NCI-H510A (cell line): ENCODE results near the gene SASH1.
"Not testable (repeated sequence)": the region's sequence is repeated elsewhere in the genome, so short reads cannot be mapped to it uniquely, and the experiment has no call there.

Experiments used
- DNase-seq: peaks from one replicate; lab custom pipeline; 2025; lab: John Stamatoyannopoulos, UW

SASH1 gene

DNA sequence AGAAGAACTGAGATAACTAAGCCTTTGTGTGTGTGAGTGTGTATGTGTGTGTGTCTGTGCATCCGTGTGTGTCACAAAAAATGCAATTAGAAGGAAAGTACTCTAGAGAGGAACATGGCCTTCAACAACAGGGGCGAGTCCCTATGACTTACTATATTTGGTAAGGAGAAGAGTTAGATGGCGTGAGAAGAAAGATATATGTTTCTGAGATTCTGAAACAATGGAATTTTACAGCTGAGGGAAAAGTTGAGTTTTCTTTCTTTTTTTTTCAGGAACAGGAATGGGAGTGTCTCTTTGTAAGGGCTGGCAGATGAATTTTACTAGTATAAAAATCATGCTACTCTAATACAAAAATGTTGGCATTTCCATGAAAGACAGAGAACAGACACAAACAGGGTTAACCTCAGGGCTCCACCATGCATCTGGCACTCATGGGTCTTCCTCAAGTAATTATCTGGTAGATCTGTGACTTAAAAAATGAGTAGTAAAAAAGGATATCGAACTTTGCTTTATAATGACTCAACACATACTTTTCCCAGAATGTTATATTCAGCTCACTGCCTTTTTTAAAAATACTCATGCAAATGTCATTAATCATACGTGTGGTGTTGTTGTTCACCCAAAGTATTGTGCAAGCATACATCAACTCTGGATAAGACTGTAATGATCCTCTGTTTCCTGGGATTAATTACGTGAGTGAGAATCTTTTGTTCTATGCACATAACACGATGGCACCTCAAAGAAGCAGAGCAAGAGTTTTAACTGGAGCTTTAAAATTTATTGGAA is 12.8 kb upstream of the SASH1 start:
- DNase-seq: no peak

DNA sequence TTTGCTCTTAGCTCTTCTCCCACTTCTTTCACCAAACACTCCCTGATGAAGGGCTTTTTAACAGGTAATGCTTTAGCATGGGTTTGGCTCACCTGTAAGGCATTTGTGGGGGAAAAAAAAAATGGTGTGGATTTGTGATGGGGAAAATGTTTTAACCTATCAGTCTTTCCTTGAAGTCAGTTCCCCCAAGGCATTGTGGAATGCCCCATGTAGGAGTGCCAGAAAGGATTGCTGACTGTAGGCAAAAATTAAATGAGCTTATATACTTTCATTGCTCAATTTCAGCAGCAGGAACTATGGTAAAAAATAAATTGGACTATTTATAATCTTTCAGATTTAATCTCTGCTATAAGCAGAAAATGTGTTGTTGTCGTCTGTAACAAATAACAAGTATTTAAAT is 10.6 kb upstream of the SASH1 start:
- DNase-seq: no peak

DNA sequence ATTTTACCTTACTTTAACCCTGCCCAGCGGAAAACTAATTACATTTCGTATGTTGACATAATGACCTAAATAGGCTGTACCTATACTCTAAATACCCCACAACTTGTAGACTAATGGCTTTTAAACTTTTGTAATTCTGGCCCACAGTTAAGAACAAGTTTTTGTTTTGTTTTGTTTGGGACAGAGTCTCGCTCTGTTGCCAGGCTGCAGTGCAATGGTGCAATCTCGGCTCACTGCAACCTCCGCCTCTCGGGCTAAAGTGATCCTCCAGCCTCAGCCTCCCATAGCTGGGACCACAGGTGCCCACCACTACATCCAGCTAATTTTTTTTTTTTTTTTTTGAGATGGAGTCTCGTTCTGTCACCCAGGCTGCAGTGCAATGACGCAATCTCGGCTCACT is 5.7 kb upstream of the SASH1 start:
- no peak for DNase-seq

GRCh38 chr6:148339766-148340165 is 2.9 kb upstream of the SASH1 start:
- no peak for DNase-seq

- DNase-seq: no peak
Observed at GRCh38 chr6:148340586-148341297, 1.9 kb upstream of the SASH1 start.

- no peak for DNase-seq
Observed at GRCh38 chr6:148342100-148342349, 613 bp upstream of the SASH1 start.

GRCh38 chr6:148343047-148343782 is 577 bp downstream of the SASH1 start:
- no peak for DNase-seq

- DNase-seq: no peak
Observed at GRCh38 chr6:148345176-148345575, 2.5 kb downstream of the SASH1 start.

GRCh38 chr6:148345578-148345977 is 2.9 kb downstream of the SASH1 start:
- DNase-seq: no peak

DNA sequence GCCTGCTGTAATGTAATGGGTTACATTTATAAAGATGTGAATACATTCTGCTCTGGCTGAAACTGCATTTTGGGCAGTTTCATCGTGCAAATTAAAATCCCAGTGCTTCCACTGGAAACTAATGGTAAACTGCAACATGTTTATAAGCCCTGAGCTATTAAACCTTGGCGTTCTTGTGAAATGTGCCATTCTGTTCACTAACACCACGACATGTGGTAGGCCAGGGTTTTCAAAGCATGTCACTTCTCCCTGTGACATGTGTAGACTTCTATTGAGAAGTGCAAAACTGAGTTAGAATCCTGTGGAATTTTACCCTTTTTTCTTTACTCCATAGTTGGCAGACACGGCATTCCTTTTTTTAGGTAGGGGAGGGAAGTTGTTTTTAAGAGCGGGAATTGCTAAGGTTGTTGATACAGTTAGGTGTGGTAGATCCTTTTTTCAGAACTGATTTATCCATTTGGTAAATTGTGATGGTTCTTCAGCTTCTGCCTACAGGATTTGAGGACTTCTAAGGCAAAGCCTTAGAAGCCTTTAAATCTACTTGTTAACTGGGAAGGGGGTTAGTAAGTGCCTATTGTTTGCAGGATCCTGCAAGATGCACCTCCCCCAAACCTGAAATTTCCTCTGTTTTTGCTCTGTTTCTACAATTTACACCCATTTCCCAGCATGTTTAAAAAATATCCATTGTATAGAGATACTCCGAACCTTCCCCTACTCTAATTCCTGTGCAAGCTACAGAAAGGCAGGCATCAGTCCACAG is 4.2 kb downstream of the SASH1 start:
- no peak for DNase-seq

- DNase-seq: no peak
Observed at GRCh38 chr6:148347441-148348054, 4.9 kb downstream of the SASH1 start.

GRCh38 chr6:148348335-148348734 is 5.7 kb downstream of the SASH1 start:
- DNase-seq: no peak

GRCh38 chr6:148348778-148349177 is 6.1 kb downstream of the SASH1 start:
- DNase-seq: no peak

DNA sequence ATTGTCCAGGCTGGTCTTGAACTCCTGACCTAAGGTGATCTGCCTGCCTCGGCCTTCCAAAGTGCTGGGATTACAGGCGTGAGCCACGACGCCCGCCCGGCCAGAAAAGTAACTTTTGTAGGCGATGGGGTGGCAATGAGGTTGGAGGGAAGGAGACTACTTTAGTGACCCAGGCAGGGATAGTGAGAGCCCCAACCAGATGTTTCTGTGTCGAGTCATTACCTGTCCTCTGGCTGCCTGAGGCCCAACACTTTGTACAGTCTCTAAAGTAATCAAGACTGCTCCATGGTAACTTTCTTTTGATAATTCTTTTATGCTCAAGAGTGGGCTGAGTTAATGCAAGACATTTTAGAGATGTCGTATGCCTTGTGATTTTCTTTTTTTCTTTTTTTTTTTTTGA is 6.8 kb downstream of the SASH1 start:
- no peak for DNase-seq

DNA sequence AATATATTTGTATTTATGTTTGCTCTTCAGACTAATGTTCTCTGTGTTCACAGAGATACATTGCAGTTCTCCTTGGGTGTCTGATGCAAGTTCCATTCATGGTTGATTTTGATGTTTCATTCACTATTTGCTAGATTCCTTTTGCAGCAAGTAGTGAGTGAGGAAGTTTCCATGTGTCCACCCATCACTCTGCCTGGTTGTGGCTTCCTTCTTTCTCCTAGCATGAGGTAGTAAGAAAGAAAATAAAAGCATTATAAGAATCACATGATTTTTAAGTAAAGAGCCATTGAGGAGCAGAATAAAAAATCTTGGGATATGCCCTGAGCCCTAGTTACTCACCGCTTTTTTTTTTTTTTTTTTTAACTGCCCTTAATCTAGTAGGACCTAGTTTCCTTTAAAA is 8.7 kb downstream of the SASH1 start:
- DNase-seq: no peak

- not testable (repeated sequence) for DNase-seq
Observed at GRCh38 chr6:148352421-148352820, 9.8 kb downstream of the SASH1 start.

DNA sequence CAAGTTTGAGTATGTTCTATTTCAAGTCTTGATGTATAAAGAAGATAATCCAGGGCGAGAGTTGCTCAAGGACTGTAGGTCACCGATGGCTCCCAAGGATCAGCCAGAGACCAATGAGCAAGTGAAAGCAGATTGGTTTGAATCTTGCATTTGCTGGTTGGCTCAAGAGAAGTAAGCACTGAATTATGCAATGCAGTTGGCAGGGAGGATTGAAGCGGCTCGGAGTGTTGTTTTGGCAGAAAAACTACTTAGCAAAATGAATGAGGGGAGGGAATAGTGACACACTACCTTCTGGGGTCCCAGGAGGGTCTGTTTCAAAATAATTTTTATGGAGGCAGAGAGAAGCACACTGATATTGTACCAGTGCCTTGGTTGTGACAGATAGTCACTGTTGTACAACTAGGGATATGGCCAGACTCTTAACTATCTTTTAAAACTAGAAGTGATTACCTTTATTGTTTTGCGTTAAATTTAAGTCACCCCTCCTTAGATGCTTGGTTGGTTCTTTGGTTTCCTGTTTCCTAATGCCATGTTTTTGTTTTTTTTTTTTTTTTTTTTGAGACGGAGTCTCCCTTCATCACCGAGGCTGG is 15.7 kb downstream of the SASH1 start:
- no peak for DNase-seq

- no peak for DNase-seq
Observed at GRCh38 chr6:148359228-148359627, 16.6 kb downstream of the SASH1 start.

DNA sequence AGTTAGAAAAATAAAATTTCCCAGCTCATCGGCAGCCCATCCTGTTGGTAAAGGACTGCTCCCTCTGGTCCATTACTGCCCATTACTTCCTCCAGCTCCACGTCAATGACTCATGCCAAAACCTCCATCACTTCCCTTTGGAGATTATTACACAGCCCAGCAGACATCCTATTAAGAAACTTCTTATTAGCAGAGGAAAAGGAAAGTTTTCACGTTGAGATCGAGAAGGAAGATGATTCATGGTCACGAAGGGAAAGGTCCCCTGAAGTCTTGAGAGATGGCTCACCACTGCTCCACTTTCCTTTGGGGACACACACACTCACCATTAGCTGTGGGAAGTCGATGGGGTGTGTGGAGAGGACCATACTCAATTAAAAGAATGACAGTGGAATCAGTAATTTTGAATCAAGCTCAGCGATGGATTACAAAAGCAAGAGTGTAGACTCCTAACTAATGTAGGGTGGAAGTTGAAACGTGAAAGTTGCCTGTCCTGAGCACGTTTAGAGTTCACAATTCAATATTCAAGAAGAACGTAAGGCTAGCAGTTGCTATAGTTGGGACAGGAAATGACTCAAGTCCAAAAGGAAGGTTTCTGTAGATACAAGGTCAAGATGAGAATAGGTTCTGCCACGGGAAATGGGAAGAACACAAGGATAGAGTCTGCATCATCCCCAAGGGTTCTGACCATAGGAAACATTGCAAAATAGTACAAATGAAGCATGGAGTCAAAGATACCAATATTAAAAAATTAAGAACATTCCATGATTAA is 21.6 kb downstream of the SASH1 start:
- DNase-seq: no peak

GRCh38 chr6:148365041-148365440 is 22.4 kb downstream of the SASH1 start:
- DNase-seq: no peak
